HCT116 (cell line): ENCODE data around the gene PRELID1. TPM values are rescaled to one million over a fixed set of nuclear protein-coding genes. Genes with fewer than 3 reads are reported as not detected.

ENCODE experiments used
- ATAC-seq: fragments of 200-7000 bp; cut with Tn5 transposase; 2 replicates; pipeline ENCODE4 v1.9.1; 2020; ENCODE audit warnings: mild to moderate bottlenecking, moderate library complexity
- BruUV-seq: library from RNA; stranded (reverse); fragments of 400-500 nt; replicated peaks from 2 replicates; lab custom pipeline; 2021; lab: Mats Ljungman, UMichigan
- CTCF ChIA-PET: fragments of 300-600 bp; sonication (Branson Sonifier 250); formaldehyde crosslinking; loops from one replicate; lab custom pipeline; 2021; ENCODE audit warnings: antibody characterized with exemption; lab: Charles Lee
- POLR2A ChIA-PET: fragments of 300-600, 350-600 bp; sonication (Branson Sonifier 250); formaldehyde crosslinking; loops from one replicate; lab custom pipeline; 2021; ENCODE audit warnings: antibody characterized with exemption; lab: Charles Lee
- RAD21 ChIA-PET, 2 experiments: fragments of 300-600 bp; sonication (Branson Sonifier 250); formaldehyde crosslinking; loops; one replicate each; lab custom pipeline; 2023; ENCODE audit warnings: low total read pairs in 2 of 2; ENCODE audit not compliant: uncharacterized antibody in 2 of 2, unreplicated experiment in 2 of 2, low non-redundant PET in 1 of 2; lab: Charles Lee
- DNase-seq: peaks from one replicate; pipeline ENCODE4 v3.0.0-alpha.2; 2010; ENCODE audit warnings: low read depth, low spot score
- H2AFZ ChIP-seq: fragments of 200-600 bp; shearing (Covaris generic), sonication (generic); 2 replicates; pipeline ENCODE4 v1.6.1; 2017; ENCODE audit warnings: low read depth, mixed run types, mixed read lengths, antibody characterized with exemption, low read length; ENCODE audit not compliant: poor library complexity, severe bottlenecking
- H3K27ac ChIP-seq: 2 replicates; pipeline ENCODE4 v1.5.1; 2012; ENCODE audit warnings: low read depth, low read length
- H3K27me3 ChIP-seq: fragments of 200-600 bp; sonication (generic); 2 replicates; pipeline ENCODE4 v1.6.1; 2016; ENCODE audit warnings: mixed run types, low read length, mixed read lengths; ENCODE audit not compliant: insufficient read depth
- H3K36me3 ChIP-seq, 2 experiments: fragments of 200-500 bp in 1 of 2; fragments of 200-600 bp in 1 of 2; sonication (Bioruptor generic) in 1 of 2; sonication (generic) in 1 of 2; 2 replicates each; pipeline versions ENCODE4 v1.5.1 to v1.6.1; 2014 to 2016; ENCODE audit warnings: low read length in 2 of 2, inconsistent platforms in 1 of 2, mixed read lengths in 1 of 2, mixed run types in 1 of 2; ENCODE audit not compliant: insufficient read depth in 2 of 2, control insufficient read depth in 1 of 2
- H3K4me1 ChIP-seq, 2 experiments: fragments of 200-600 bp in 1 of 2; sonication (generic) in 1 of 2; 2 replicates each; pipeline versions ENCODE4 v1.5.1 to v1.6.1; 2012 to 2017; ENCODE audit warnings: low read length in 2 of 2, inconsistent platforms in 1 of 2, mild to moderate bottlenecking in 1 of 2, mixed read lengths in 1 of 2, mixed run types in 1 of 2, moderate library complexity in 1 of 2; ENCODE audit not compliant: insufficient read depth in 2 of 2, control insufficient read depth in 1 of 2
- H3K4me2 ChIP-seq: fragments of 200-600 bp; sonication (generic); 2 replicates; pipeline ENCODE4 v1.6.1; 2017; ENCODE audit warnings: mixed run types, low read length, mixed read lengths
- H3K4me3 ChIP-seq, 2 experiments: fragments of 200-600 bp in 1 of 2; sonication (generic) in 1 of 2; replicated peaks in 1 of 2; 2 replicates each; pipeline ENCODE4 v1.5.1; 2011 to 2016; ENCODE audit warnings: low read length in 2 of 2, control low read depth in 1 of 2, low read depth in 1 of 2, mild to moderate bottlenecking in 1 of 2, mixed read lengths in 1 of 2, mixed run types in 1 of 2
- H3K79me2 ChIP-seq: fragments of 200-600 bp; sonication (generic); 2 replicates; pipeline ENCODE4 v1.6.1; 2017; ENCODE audit warnings: mild to moderate bottlenecking, mixed run types, low read length, moderate library complexity, mixed read lengths; ENCODE audit not compliant: insufficient read depth
- H3K9ac ChIP-seq: fragments of 200-600 bp; sonication (generic); 2 replicates; pipeline ENCODE4 v1.6.1; 2016; ENCODE audit warnings: low read length, mixed read lengths
- H3K9me2 ChIP-seq: fragments of 200-600 bp; sonication (generic), shearing (Covaris generic); 2 replicates; pipeline ENCODE4 v1.6.1; 2017; ENCODE audit warnings: mixed run types, mild to moderate bottlenecking, moderate library complexity; ENCODE audit not compliant: insufficient read depth
- H3K9me3 ChIP-seq, 2 experiments: fragments of 200-500 bp in 1 of 2; fragments of 200-600 bp in 1 of 2; sonication (Bioruptor generic) in 1 of 2; sonication (generic) in 1 of 2; 2 replicates each; pipeline ENCODE4 v1.6.1; 2014 to 2017; ENCODE audit warnings: low read length in 2 of 2, mixed read lengths in 2 of 2, inconsistent platforms in 1 of 2, low read depth in 1 of 2, mild to moderate bottlenecking in 1 of 2, mixed run types in 1 of 2, moderate library complexity in 1 of 2; ENCODE audit not compliant: control insufficient read depth in 1 of 2, insufficient read depth in 1 of 2
- H4K20me1 ChIP-seq: fragments of 200-600 bp; sonication (generic), shearing (Covaris generic); 2 replicates; pipeline ENCODE4 v1.6.1; 2017; ENCODE audit warnings: mixed run types, mild to moderate bottlenecking, moderate library complexity; ENCODE audit not compliant: insufficient read depth
- EZH2 ChIP-seq: fragments of 200-600 bp; sonication (generic); IDR thresholded peaks from 2 replicates; pipeline ENCODE4 v1.6.1; 2017; ENCODE audit warnings: antibody characterized with exemption, mixed run types
- EZH2phosphoT487 ChIP-seq: fragments of 200-600 bp; IDR thresholded peaks from 2 replicates; pipeline ENCODE4 v1.6.1; 2018; ENCODE audit warnings: antibody characterized with exemption, borderline replicate concordance
- MAX ChIP-seq: IDR thresholded peaks from 2 replicates; pipeline ENCODE4 v1.6.1; 2012
- REST ChIP-seq: IDR thresholded peaks from 2 replicates; pipeline ENCODE4 v1.6.1; 2012; ENCODE audit warnings: low read depth
- SIN3A ChIP-seq: IDR thresholded peaks from 2 replicates; pipeline ENCODE4 v1.6.1; 2012; ENCODE audit warnings: low read depth
- SP1 ChIP-seq: IDR thresholded peaks from 2 replicates; pipeline ENCODE4 v1.6.1; 2012; ENCODE audit warnings: low read depth
- ZFX ChIP-seq: fragments of 450-650 bp; IDR thresholded peaks from 2 replicates; pipeline ENCODE4 v1.6.1; 2017
- ZNF274 ChIP-seq: fragments of 200-500 bp; sonication (Bioruptor generic); IDR thresholded peaks from 2 replicates; pipeline ENCODE4 v1.6.1; 2014; ENCODE audit warnings: mild to moderate bottlenecking, low read depth, low read length, inconsistent platforms
- intact Hi-C: fragments of 100-400 bp; cut with micrococcal nuclease; formaldehyde crosslinking; loops from 2 replicates; pipeline ENCODE4 v1.10.0; 2022
- total RNA-seq: library from RNA; stranded (reverse); gene quantifications from one replicate; pipeline ENCODE4 v1.2.1, GENCODE V29; 2021; ENCODE audit not compliant: unreplicated experiment

Gene PRELID1
- total RNA-seq, 1 experiment from 2014 or later: 223 TPM

GRCh38 chr5:177350776-177351391, 47.3 kb downstream of the PRELID1 start:
- Histone ChIP-seq H3K36me3 (peaks cover 7 to 8% of the 10 kb centered on the region in 2 experiments; a peak in 3 of 4 replicates), H3K9me3 (peaks cover 0 to 4% of the 10 kb centered on the region in 2 experiments; a peak in 1 of 4 replicates), H3K79me2 (peaks cover 56% of the 10 kb centered on the region), H3K4me2 (peak overlapping the region; percentile 91), H3K9ac (peak overlapping the region; percentile 92), H3K4me1 (peaks cover 14 to 16% of the 10 kb centered on the region in 2 experiments), H3K9me2 (no peaks in the 10 kb centered on the region), H3K27ac (peak overlapping the region; percentile 77), H3K27me3 (no peaks in the 10 kb centered on the region), H3K4me3 (peak overlapping the region; percentile 98 to 100), H4K20me1 (no peaks in the 10 kb centered on the region), H2AFZ (no peak overlapping the region)
- BruUV-seq: TSS peak; percentile 44
- ChIA-PET RAD21 (no interaction called here), POLR2A (interaction anchor here (1.2 to 2.8 kb wide), 4 partner anchors 9 to 104 kb away, joined by 3 to 9 read pairs (median 5); no protein-coding TSS in a partner anchor), CTCF (interaction anchor here (1.2 to 2.3 kb wide), 5 partner anchors 16 to 104 kb away, joined by 3 to 9 read pairs (median 7); no protein-coding TSS in a partner anchor)
- TF ChIP-seq MAX (no peak), SIN3A (no peak), SP1 (no peak), EZH2 (no peak), REST (no peak), ZNF274 (no peak), ZFX (no peak), EZH2phosphoT487 (no peak)
- intact Hi-C loops: no loop called here
- DNase-seq: no peak
- no peak; the same call in 1 of the 2 replicates for ATAC-seq
